Measurements from ENCODE around the gene COA3.

COA3 gene

DNA sequence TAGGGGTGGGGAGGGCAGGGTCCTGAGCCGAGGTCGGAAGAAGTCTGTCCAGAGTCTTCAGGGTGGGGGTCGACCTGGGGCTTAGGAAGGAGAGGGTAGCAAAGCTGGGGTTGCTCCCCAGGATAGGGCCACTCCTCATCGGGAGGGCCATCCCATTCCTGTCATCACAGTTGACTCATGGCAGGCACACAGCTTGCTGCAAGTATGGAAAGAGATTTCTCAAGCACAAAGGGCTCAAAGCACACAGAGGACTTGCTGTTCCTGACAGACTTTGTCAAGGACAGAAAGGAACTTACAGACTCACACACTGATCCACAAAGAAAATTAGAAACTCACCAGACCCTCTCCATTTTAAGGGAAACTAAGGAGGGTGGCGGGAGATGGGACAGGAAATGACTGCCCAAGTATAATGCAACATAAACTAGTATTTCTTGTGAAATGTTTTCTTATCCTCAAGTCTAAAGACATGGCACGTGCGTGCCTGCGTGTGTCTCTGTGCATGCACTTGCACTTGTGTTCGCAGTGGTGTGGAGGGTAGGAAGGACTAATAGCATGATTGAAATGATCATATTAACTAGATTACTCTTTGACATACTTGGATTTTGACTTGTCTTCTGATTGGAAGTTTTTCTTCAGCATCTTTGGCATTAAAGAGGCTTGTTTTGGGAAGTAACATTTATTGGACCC lies 48.2 kb upstream of the COA3 start (continued):
- TF ChIP-seq ZFP3 (CRISPR knock-in tag; IDR thresholded peaks at IDR 0.05) (no peak), PPARA (CRISPR knock-in tag; IDR thresholded peaks at IDR 0.05; ENCODE audit: borderline replicate concordance) (no peak), ZFP30 (CRISPR knock-in tag; IDR thresholded peaks at IDR 0.05) (no peak), ZC3H10 (CRISPR knock-in tag; IDR thresholded peaks at IDR 0.05) (no peak)

DNA sequence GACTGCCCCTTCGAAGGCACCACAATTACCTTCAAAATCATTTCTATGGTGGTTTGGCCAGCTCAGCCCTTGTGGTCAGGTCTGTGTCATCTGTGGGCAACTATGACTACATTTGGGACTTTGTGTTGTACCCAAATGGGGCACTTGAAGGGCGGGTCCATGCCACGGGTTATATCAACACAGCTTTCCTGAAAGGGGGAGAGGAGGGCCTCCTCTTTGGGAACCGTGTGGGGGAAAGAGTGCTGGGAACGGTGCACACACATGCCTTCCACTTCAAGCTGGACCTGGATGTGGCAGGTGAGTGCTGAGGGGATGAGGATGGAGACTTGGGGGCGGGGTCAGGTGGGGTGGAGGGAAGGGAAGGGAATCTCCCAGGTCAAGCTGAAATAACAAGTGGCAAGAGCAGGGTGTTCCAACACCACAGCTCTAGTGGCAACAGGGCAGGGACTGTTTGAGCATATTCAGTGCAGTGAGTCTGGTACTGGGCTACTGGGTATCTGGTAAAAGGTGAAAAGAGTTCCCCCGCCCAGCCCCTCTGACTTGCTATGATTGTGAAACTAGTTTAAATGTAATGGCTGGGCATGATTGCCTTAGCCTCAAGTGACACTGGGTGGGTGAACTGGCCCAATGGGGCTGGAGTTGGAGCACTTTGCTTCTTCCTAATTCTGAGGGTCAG lies 47.6 kb upstream of the COA3 start:
- peak; percentile 5; the same call in 1 of the 3 replicates for ATAC-seq
- no peak for TF ChIP-seq TOX (CRISPR knock-in tag; IDR thresholded peaks at IDR 0.05; ENCODE audit: borderline replicate concordance)
- no peak for TF ChIP-seq BACH2 (CRISPR knock-in tag; IDR thresholded peaks at IDR 0.05; ENCODE audit: borderline replicate concordance)
- TF ChIP-seq, protein P1, sequence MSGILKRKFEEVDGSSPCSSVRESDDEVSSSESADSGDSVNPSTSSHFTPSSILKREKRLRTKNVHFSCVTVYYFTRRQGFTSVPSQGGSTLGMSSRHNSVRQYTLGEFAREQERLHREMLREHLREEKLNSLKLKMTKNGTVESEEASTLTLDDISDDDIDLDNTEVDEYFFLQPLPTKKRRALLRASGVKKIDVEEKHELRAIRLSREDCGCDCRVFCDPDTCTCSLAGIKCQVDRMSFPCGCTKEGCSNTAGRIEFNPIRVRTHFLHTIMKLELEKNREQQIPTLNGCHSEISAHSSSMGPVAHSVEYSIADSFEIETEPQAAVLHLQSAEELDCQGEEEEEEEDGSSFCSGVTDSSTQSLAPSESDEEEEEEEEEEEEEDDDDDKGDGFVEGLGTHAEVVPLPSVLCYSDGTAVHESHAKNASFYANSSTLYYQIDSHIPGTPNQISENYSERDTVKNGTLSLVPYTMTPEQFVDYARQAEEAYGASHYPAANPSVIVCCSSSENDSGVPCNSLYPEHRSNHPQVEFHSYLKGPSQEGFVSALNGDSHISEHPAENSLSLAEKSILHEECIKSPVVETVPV (CRISPR knock-in tag; IDR thresholded peaks at IDR 0.05), result no peak
- TF ChIP-seq ZNF565 (CRISPR knock-in tag; conservative IDR thresholded peaks at IDR 0.05; ENCODE audit: low read depth), result no peak
- no peak for TF ChIP-seq ZNF70 (CRISPR knock-in tag; IDR thresholded peaks at IDR 0.05)
- no peak for TF ChIP-seq GLIS3 (CRISPR knock-in tag; IDR thresholded peaks at IDR 0.05)
- no peak for TF ChIP-seq ESRRG (CRISPR knock-in tag; IDR thresholded peaks at IDR 0.05)
- no peak for TF ChIP-seq RARB (CRISPR knock-in tag; IDR thresholded peaks at IDR 0.05)
- no peak for TF ChIP-seq OSR1 (CRISPR knock-in tag; IDR thresholded peaks at IDR 0.05)
- no peak for TF ChIP-seq ZFP30 (CRISPR knock-in tag; IDR thresholded peaks at IDR 0.05)
- TF ChIP-seq, protein P2, sequence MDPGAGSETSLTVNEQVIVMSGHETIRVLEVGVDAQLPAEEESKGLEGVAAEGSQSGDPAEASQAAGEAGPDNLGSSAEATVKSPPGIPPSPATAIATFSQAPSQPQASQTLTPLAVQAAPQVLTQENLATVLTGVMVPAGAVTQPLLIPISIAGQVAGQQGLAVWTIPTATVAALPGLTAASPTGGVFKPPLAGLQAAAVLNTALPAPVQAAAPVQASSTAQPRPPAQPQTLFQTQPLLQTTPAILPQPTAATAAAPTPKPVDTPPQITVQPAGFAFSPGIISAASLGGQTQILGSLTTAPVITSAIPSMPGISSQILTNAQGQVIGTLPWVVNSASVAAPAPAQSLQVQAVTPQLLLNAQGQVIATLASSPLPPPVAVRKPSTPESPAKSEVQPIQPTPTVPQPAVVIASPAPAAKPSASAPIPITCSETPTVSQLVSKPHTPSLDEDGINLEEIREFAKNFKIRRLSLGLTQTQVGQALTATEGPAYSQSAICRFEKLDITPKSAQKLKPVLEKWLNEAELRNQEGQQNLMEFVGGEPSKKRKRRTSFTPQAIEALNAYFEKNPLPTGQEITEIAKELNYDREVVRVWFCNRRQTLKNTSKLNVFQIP (CRISPR knock-in tag; IDR thresholded peaks at IDR 0.05; ENCODE audit: borderline replicate concordance, low read depth), result no peak
- TF ChIP-seq, protein P3, sequence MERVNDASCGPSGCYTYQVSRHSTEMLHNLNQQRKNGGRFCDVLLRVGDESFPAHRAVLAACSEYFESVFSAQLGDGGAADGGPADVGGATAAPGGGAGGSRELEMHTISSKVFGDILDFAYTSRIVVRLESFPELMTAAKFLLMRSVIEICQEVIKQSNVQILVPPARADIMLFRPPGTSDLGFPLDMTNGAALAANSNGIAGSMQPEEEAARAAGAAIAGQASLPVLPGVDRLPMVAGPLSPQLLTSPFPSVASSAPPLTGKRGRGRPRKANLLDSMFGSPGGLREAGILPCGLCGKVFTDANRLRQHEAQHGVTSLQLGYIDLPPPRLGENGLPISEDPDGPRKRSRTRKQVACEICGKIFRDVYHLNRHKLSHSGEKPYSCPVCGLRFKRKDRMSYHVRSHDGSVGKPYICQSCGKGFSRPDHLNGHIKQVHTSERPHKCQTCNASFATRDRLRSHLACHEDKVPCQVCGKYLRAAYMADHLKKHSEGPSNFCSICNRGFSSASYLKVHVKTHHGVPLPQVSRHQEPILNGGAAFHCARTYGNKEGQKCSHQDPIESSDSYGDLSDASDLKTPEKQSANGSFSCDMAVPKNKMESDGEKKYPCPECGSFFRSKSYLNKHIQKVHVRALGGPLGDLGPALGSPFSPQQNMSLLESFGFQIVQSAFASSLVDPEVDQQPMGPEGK (CRISPR knock-in tag; IDR thresholded peaks at IDR 0.05; ENCODE audit: borderline replicate concordance), result no peak
- TF ChIP-seq PPARA (CRISPR knock-in tag; IDR thresholded peaks at IDR 0.05; ENCODE audit: borderline replicate concordance), result no peak
- TF ChIP-seq, protein P4, sequence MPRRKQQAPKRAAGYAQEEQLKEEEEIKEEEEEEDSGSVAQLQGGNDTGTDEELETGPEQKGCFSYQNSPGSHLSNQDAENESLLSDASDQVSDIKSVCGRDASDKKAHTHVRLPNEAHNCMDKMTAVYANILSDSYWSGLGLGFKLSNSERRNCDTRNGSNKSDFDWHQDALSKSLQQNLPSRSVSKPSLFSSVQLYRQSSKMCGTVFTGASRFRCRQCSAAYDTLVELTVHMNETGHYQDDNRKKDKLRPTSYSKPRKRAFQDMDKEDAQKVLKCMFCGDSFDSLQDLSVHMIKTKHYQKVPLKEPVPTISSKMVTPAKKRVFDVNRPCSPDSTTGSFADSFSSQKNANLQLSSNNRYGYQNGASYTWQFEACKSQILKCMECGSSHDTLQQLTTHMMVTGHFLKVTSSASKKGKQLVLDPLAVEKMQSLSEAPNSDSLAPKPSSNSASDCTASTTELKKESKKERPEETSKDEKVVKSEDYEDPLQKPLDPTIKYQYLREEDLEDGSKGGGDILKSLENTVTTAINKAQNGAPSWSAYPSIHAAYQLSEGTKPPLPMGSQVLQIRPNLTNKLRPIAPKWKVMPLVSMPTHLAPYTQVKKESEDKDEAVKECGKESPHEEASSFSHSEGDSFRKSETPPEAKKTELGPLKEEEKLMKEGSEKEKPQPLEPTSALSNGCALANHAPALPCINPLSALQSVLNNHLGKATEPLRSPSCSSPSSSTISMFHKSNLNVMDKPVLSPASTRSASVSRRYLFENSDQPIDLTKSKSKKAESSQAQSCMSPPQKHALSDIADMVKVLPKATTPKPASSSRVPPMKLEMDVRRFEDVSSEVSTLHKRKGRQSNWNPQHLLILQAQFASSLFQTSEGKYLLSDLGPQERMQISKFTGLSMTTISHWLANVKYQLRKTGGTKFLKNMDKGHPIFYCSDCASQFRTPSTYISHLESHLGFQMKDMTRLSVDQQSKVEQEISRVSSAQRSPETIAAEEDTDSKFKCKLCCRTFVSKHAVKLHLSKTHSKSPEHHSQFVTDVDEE (CRISPR knock-in tag; IDR thresholded peaks at IDR 0.05), result no peak
- TF ChIP-seq, protein P5, sequence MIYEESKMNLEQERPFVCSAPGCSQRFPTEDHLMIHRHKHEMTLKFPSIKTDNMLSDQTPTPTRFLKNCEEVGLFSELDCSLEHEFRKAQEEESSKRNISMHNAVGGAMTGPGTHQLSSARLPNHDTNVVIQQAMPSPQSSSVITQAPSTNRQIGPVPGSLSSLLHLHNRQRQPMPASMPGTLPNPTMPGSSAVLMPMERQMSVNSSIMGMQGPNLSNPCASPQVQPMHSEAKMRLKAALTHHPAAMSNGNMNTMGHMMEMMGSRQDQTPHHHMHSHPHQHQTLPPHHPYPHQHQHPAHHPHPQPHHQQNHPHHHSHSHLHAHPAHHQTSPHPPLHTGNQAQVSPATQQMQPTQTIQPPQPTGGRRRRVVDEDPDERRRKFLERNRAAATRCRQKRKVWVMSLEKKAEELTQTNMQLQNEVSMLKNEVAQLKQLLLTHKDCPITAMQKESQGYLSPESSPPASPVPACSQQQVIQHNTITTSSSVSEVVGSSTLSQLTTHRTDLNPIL (CRISPR knock-in tag; IDR thresholded peaks at IDR 0.05; ENCODE audit: low read depth), result no peak
- TF ChIP-seq ZC3H10 (CRISPR knock-in tag; IDR thresholded peaks at IDR 0.05), result no peak
- no peak for TF ChIP-seq SNAI2 (CRISPR knock-in tag; IDR thresholded peaks at IDR 0.05)
- no peak for TF ChIP-seq TCF4 (CRISPR knock-in tag; IDR thresholded peaks at IDR 0.05; ENCODE audit: borderline replicate concordance)
- TF ChIP-seq ARNTL (CRISPR knock-in tag; IDR thresholded peaks at IDR 0.05; ENCODE audit: borderline replicate concordance, low read depth), result no peak

DNA sequence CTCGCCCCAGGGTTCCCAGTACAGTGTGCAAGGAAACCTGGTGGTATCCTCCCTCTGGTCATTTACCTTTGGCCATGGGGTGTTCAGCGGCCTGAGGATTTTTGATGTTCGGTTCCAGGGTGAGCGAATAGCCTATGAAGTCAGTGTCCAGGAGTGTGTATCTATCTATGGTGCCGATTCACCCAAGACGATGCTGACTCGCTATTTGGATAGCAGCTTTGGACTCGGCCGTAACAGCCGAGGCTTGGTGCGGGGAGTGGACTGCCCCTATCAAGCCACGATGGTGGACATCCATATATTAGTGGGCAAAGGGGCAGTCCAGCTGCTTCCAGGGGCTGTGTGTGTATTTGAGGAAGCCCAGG lies 47.0 kb upstream of the COA3 start:
- no peak for ATAC-seq

More for the DNA sequence above, 47.0 kb upstream of the COA3 start:
- no peak for TF ChIP-seq OSR1 (CRISPR knock-in tag; IDR thresholded peaks at IDR 0.05)
- no peak for TF ChIP-seq BACH2 (CRISPR knock-in tag; IDR thresholded peaks at IDR 0.05; ENCODE audit: borderline replicate concordance)
- no peak for TF ChIP-seq ZFP3 (CRISPR knock-in tag; IDR thresholded peaks at IDR 0.05)
- TF ChIP-seq, protein P5 (CRISPR knock-in tag; IDR thresholded peaks at IDR 0.05; ENCODE audit: low read depth), result no peak
- no peak for TF ChIP-seq PPARA (CRISPR knock-in tag; IDR thresholded peaks at IDR 0.05; ENCODE audit: borderline replicate concordance)
- no peak for TF ChIP-seq ARNTL (CRISPR knock-in tag; IDR thresholded peaks at IDR 0.05; ENCODE audit: borderline replicate concordance, low read depth)
- no peak for TF ChIP-seq SNAI2 (CRISPR knock-in tag; IDR thresholded peaks at IDR 0.05)
- TF ChIP-seq, protein P1 (CRISPR knock-in tag; IDR thresholded peaks at IDR 0.05), result no peak
- no peak for TF ChIP-seq ZFP30 (CRISPR knock-in tag; IDR thresholded peaks at IDR 0.05)
- TF ChIP-seq RARB (CRISPR knock-in tag; IDR thresholded peaks at IDR 0.05), result no peak
- TF ChIP-seq ESRRG (CRISPR knock-in tag; IDR thresholded peaks at IDR 0.05), result no peak
- TF ChIP-seq, protein P2 (CRISPR knock-in tag; IDR thresholded peaks at IDR 0.05; ENCODE audit: borderline replicate concordance, low read depth), result no peak
